Mucosa of descending colon (tissue), 3 donors: ENCODE results near the gene PLIN4. TPM values are rescaled to one million over a fixed set of nuclear protein-coding genes. Genes with fewer than 3 reads are reported as not detected.
A peak's percentile ranks its signal among the peaks of the same experiment; 100 is the strongest.

Source experiments
- ATAC-seq: fragments of 200-7000 bp; cut with Tn5 transposase; one replicate; pipeline ENCODE4 v1.9.1; 2020; ENCODE audit warnings: mild to moderate bottlenecking, moderate library complexity
- DNase-seq, 3 donors: peaks; one replicate each; pipeline ENCODE4 v3.0.0-alpha.2; 2020
- H3K36me3 ChIP-seq: fragments of 200-600 bp; one replicate; pipeline ENCODE4 v1.8.0; 2021; ENCODE audit warnings: low read depth, mild to moderate bottlenecking
- H3K4me1 ChIP-seq: fragments of 200-600 bp; one replicate; pipeline ENCODE4 v1.8.0; 2021; ENCODE audit warnings: low read depth, mild to moderate bottlenecking
- H3K4me3 ChIP-seq: fragments of 200-600 bp; one replicate; pipeline ENCODE4 v1.8.0; 2021; ENCODE audit warnings: mild to moderate bottlenecking
- H3K9me3 ChIP-seq: fragments of 200-600 bp; one replicate; pipeline ENCODE4 v1.8.0; 2021; ENCODE audit warnings: mild to moderate bottlenecking
- intact Hi-C, 2 donors: fragments of 100-400 bp; cut with DNase I in 1 of 2; cut with micrococcal nuclease in 1 of 2; formaldehyde crosslinking; loops; one replicate each; pipeline versions ENCODE4 v1.11.0 to v1.11.1; 2022; cut with DNase I, micrococcal nuclease
- total RNA-seq, 3 donors: library from RNA; stranded (reverse); fragmentation: NEBNext Ultra II Directional in 2 of 3; extraction: Animal tissue kit (Norgen Biotek cat#: 25700) in 2 of 3; gene quantifications; one replicate each; pipeline versions ENCODE4 v1.2.1 to v1.2.4, GENCODE V29; 2021 to 2023
- TF ChIP-seq, protein P1 (sequence below): fragments of 200-600 bp; IDR thresholded peaks from one replicate; pipeline ENCODE4 v1.8.0; 2022; ENCODE audit warnings: antibody characterized with exemption, mild to moderate bottlenecking
- donor health status: DM: no; HTN: no; CAD: no; lungs with moderate emphysema.
- donor health status: DM: no; HTN: no; CAD: no.
- donor health status: DM: no; HTN: yes; CAD: no.

PLIN4 gene
- total RNA-seq, 3 donors from 2014 or later: 2.8 to 90.0 (median 3.4) TPM

DNA sequence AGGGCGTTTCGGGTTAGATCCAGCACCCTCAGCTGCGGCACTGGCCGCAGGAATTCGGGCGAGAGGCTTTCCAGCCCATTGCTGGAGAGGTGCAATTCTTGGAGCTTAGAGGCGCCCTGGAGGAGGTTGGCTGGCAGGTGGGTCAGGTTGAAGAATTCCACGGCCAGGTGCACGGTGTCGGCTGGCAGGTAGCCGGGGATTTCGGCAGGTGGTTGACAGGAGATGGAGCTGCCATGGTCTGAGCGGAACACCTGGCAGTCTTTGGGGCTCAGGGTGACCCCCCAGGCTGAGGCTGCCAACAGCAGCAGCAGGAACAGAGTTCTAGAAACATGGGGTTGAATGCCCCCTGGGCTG lies 20.3 kb upstream of the PLIN4 start:
- no peak overlapping the region for H3K4me3 ChIP-seq
- H3K36me3 ChIP-seq: no peaks in the 10 kb centered on the region
- DNase-seq (no peak), ATAC-seq (no peak)
- TF ChIP-seq, protein P1, sequence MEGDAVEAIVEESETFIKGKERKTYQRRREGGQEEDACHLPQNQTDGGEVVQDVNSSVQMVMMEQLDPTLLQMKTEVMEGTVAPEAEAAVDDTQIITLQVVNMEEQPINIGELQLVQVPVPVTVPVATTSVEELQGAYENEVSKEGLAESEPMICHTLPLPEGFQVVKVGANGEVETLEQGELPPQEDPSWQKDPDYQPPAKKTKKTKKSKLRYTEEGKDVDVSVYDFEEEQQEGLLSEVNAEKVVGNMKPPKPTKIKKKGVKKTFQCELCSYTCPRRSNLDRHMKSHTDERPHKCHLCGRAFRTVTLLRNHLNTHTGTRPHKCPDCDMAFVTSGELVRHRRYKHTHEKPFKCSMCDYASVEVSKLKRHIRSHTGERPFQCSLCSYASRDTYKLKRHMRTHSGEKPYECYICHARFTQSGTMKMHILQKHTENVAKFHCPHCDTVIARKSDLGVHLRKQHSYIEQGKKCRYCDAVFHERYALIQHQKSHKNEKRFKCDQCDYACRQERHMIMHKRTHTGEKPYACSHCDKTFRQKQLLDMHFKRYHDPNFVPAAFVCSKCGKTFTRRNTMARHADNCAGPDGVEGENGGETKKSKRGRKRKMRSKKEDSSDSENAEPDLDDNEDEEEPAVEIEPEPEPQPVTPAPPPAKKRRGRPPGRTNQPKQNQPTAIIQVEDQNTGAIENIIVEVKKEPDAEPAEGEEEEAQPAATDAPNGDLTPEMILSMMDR: no peak
- peaks cover 13% of the 10 kb centered on the region for H3K4me1 ChIP-seq
- no peaks in the 10 kb centered on the region for H3K9me3 ChIP-seq
- intact Hi-C loops: no loop called here

DNA sequence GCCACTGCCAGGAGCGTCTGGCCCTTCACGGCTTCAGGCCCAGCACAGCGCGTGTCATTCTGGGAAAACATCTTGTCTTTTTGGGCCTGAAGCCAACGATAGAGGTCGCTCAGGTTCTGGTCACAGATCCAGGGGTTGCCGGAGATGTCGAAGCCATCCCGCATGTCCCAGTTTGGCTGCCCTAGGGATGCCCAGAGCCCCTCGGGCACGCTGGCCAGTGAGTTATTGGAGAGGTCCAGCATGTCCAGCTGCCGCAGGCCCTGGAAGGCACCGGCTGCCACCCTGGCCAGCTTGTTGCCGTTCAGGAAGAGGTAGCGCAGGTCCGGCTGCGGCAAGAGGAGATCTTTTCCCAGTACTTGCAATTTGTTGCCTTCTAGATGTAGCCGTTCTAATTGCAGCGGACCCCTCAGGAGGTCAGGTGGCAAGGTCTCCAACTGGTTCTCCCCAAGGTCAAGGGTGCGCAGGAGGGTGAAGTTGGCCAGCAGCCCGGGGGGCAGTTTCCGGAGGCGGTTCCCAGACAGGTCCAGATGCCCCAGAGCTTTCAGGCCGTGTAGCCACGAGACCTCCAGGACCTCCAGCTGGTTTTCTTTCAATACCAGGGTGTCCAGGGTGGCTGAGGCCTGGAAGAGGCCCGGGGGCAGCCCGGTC lies 19.8 kb upstream of the PLIN4 start:
- ATAC-seq: no peak
- peaks cover 13% of the 10 kb centered on the region for H3K4me1 ChIP-seq

DNA sequence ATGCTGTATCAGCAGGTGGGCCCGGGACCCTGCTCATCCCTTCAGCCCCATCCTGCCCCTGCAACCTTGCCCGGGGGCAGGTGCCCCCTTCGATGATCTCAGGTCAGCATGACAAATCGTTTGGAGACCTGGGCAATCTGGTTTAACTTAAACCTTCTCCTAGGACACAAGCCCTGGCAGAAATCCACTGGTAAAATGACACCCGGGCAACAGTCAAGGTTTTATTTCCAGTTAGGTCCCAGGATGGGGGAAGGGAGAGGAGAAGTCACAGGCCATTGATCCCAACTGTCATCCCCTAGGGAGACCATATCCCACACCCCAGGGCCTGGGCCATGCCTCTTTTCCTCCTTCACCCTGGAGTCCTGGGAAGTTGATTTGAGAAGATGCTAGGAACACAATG lies 18.5 kb upstream of the PLIN4 start:
- TF ChIP-seq, protein P1: no peak
- no peak for ATAC-seq
- Histone ChIP-seq H3K4me1 (peaks cover 13% of the 10 kb centered on the region), H3K4me3 (no peak overlapping the region), H3K36me3 (no peaks in the 10 kb centered on the region), H3K9me3 (no peaks in the 10 kb centered on the region)
- no peak for DNase-seq
- intact Hi-C loops: no loop called here

More for the DNA sequence above, 19.8 kb upstream of the PLIN4 start:
- Histone ChIP-seq H3K9me3 (no peaks in the 10 kb centered on the region), H3K4me3 (no peak overlapping the region), H3K36me3 (no peaks in the 10 kb centered on the region)
- no peak for DNase-seq
- TF ChIP-seq, protein P1: no peak
- intact Hi-C loops: no loop called here

DNA sequence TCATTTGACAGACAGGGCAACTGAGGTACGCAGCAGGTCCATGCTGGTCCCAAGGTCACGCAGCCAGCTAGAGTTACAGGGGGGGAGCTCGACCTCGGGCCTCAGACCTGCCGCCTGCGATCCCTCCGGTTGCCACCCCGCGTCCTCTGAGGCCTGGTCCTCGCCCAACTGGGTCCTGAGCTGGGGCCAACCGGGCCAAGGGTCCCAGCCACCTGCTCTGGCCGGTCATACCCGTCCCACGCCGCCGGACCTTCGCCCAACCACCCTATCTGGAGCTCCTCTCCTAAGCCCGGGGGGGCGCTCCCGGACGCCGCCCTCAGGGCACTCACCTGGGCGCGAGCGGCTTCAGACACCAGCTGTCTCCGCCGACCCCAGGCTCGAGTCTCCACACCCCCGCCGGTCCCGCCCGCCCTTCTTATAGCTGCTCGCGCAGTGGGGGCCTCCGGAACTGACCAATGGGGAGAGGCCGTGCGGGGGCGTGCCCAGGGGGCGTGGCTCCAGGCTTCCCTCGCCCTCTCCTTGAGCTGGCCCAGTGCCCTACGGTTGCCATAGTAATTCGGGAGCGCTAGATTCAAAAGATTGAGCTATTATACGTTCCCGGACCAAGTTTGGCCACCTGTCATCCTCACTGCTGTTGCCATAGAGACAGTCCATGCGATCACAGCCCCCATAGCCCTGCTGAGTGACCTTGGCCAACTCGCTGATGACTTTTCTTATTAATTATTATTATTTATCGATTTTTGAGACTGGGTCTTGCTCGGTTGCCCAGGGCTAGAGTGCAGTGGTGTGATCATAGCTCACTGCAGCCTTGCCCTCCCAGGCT lies 16.8 kb upstream of the PLIN4 start, which contains the start of gene PLIN5:
TSS of gene PLIN5 (minus strand) at position 389 of the 823 bp plus-strand sequence. CDS start 1,150 bp downstream, outside the sequence.
- intact Hi-C loops: no loop called here
- Histone ChIP-seq H3K4me1 (peaks cover 13% of the 10 kb centered on the region), H3K9me3 (no peaks in the 10 kb centered on the region), H3K36me3 (no peaks in the 10 kb centered on the region), H3K4me3 (no peak within 1 kb of the TSS)
- TF ChIP-seq, protein P1: no peak
- ATAC-seq (peak; percentile 77), DNase-seq (peak; percentile 86 to 87 (median 86))

DNA sequence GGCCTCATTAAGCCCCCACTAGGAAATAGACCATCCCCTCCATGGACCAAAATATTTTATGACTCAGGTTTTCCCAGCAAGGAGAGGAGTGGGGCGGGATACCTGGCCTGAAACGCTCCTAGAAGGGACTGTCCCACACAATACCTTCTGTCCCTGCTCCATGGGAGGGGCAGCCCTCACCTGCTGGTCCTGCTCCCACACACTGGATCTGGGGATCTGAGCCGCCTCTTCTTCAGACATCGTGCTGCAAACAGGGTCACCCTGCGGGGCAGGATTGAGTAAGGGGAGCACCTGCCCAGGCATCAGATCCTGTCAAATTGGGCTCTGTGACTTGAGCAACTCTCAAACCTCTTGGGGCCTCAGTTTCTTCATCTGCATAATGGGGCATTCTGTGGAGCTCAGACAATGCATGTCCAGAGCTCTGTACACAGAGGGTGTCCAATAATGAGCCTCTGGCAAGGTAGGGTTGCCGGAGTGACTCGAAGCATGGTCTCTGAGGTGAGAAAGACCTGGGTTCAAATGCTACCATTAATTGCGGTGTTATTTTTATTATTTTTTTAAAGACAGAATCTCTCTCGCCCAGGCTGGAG lies 15.6 kb upstream of the PLIN4 start:
- TF ChIP-seq, protein P1: no peak
- intact Hi-C loops: no loop called here
- Histone ChIP-seq H3K36me3 (no peaks in the 10 kb centered on the region), H3K9me3 (no peaks in the 10 kb centered on the region), H3K4me1 (peaks cover 13% of the 10 kb centered on the region), H3K4me3 (no peak overlapping the region)
- no peak for ATAC-seq
- DNase-seq: no peak
